ENCODE measurements around the gene LCAT.

DNA sequence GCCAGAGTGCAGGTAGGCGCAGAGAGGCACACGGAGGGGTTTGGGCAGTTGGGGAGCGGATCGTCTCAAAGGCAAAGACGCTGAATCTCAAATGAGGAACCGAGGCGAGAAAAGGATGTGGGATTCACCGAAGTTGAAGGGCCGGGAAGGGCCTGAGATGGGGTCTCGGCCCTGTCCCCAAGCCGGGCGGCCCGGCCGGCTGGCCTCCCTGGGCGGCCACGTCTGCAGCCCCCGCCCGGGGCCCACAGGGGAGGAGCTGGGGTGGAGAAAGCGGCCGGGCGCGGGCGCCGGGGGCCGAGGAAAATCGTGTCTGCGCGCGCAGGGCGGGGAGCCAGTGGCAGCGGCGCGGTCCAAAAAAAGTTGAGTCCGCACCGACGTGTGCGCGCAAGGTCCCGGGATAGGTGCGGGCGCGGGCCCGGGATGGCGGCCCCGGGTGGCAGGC lies 24.1 kb upstream of the LCAT start:
- TF ChIP-seq, protein P1, sequence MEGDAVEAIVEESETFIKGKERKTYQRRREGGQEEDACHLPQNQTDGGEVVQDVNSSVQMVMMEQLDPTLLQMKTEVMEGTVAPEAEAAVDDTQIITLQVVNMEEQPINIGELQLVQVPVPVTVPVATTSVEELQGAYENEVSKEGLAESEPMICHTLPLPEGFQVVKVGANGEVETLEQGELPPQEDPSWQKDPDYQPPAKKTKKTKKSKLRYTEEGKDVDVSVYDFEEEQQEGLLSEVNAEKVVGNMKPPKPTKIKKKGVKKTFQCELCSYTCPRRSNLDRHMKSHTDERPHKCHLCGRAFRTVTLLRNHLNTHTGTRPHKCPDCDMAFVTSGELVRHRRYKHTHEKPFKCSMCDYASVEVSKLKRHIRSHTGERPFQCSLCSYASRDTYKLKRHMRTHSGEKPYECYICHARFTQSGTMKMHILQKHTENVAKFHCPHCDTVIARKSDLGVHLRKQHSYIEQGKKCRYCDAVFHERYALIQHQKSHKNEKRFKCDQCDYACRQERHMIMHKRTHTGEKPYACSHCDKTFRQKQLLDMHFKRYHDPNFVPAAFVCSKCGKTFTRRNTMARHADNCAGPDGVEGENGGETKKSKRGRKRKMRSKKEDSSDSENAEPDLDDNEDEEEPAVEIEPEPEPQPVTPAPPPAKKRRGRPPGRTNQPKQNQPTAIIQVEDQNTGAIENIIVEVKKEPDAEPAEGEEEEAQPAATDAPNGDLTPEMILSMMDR (IDR thresholded peaks at IDR 0.05) = no peak
- TF ChIP-seq POLR2A (IDR thresholded peaks at IDR 0.05) = no peak
